CD4-positive, alpha-beta T cell treated with Interleukin-15 for 4 hours (primary cell): ENCODE measurements around the gene TGM5.
A peak's percentile ranks its signal among the peaks of the same experiment; 100 is the strongest.
"Not testable (repeated sequence)": the region's sequence is repeated elsewhere in the genome, so short reads cannot be mapped to it uniquely, and the experiment has no call there.

Experiments used
- DNase-seq: peaks from one replicate; pipeline ENCODE4 v3.0.0-alpha.2; 2020; ENCODE audit warnings: low spot score

The TGM5 gene, protein sequence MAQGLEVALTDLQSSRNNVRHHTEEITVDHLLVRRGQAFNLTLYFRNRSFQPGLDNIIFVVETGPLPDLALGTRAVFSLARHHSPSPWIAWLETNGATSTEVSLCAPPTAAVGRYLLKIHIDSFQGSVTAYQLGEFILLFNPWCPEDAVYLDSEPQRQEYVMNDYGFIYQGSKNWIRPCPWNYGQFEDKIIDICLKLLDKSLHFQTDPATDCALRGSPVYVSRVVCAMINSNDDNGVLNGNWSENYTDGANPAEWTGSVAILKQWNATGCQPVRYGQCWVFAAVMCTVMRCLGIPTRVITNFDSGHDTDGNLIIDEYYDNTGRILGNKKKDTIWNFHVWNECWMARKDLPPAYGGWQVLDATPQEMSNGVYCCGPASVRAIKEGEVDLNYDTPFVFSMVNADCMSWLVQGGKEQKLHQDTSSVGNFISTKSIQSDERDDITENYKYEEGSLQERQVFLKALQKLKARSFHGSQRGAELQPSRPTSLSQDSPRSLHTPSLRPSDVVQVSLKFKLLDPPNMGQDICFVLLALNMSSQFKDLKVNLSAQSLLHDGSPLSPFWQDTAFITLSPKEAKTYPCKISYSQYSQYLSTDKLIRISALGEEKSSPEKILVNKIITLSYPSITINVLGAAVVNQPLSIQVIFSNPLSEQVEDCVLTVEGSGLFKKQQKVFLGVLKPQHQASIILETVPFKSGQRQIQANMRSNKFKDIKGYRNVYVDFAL

GRCh38 chr15:43266834-43267233 is at the start of gene TGM5:
TGM5 (minus strand) TSS chr15:43266928; CDS start chr15:43266849, 79 bp downstream.
- DNase-seq: no peak

- DNase-seq: no peak
These were observed 47.4 kb upstream of the TGM5 start for GRCh38 chr15:43314171-43314570.

GRCh38 chr15:43312378-43312777 is 45.6 kb upstream of the TGM5 start:
- DNase-seq: no peak

DNA sequence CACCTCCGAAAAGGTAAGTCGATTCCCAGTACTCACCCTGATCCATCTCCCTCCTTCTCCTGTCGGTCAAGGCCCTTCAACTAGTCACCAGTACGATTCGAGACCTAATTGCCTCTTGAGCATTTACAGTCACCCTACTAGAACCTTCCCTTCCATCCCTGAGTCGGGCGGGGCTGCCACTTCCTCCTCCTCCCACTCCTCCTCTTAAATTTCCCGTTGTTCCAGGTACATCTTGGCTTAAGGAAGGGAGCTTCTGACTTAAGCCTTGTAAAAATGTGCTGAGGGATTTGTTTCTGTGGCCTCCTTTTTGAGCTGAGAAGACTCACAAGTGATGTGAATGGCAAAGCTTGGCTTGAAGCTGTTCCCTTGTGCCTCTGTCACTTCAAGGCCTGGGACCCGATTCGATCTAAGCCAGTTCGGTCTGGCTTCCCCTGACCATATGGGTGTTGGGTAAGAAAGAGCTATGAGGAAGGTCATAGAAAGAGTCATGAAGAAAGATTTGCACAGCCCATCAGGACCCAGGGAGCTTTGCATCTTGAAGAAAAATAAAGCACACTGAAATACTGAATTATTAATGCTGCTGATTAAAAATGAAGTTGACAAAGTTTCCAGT is 35.6 kb upstream of the TGM5 start, which contains the start of gene TGM7:
Gene TGM7, minus strand, starts transcription at position 51 of the 613 bp plus-strand sequence.
- DNase-seq: no peak

GRCh38 chr15:43299884-43300283 is 33.2 kb upstream of the TGM5 start:
- no peak for DNase-seq

DNA sequence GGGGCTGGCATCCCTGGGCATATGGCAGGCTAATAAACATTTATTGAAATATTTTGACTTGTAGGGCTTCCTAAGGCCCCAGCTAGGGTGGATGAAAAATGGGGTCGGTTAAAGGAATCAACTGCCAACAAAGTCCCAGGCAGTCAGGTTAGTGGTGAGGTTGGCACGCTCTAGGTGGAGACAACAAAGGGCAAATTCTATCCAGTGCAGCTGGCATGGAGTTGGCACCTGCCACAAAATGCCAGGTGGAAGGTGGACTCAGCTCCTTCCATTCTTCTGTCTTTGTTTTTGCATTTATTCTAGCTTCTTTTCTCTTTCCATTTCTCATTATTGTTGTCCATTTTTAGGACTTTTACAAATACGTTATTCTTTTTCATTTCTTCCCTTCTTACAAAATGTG is 32.7 kb upstream of the TGM5 start:
- DNase-seq: no peak

GRCh38 chr15:43294091-43294706 is 27.5 kb upstream of the TGM5 start:
- no peak for DNase-seq

GRCh38 chr15:43293432-43293831 is 26.7 kb upstream of the TGM5 start:
- no peak for DNase-seq

DNA sequence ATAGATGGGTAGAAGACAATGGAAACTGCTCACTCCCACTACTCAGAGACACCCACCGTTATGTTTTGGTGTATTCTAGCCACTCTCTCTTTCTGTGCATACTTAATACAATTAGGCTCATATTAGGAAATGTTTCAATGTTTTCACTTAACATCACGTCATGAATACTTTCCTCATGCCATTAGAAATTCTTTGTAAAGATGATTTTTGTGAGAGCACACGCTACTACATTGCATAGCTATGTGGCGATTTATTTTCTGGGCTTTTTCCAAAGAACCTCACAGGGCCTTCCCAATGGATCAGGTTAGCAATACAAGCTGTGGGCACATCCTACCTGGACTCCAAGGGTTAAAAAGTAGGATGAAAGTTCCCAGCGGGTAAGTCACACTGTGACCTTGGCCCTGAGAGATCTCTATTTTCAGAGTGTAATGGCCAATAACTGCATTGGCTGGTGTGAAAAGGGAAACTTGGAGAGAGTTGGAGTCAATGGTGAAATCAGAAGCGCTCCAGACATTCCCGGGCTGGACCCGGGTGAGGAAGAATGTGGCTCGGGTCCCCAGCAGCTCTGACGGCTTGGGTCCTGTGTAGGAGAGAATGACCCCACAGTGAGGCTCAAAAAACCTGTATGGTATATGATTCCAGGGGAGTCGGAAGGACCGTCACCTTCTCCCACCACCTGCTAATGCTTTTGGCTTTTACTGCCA is 25.8 kb upstream of the TGM5 start:
- no peak for DNase-seq

DNA sequence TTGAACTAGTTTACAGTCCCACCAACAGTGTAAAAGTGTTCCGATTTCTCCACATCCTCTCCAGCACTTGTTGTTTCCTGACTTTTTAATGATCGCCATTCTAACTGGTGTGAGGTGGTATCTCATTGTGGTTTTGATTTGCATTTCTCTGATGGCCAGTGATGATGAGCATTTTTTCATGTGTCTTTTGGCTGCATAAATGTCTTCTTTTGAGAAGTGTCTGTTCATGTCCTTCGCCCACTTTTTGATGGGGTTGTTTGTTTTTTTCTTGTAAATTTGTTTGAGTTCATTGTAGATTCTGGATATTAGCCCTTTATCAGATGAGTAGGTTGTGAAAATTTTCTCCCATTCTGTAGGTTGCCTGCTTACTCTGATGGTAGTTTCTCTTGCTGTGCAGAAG is 22.9 kb upstream of the TGM5 start:
- not testable (repeated sequence) for DNase-seq

DNA sequence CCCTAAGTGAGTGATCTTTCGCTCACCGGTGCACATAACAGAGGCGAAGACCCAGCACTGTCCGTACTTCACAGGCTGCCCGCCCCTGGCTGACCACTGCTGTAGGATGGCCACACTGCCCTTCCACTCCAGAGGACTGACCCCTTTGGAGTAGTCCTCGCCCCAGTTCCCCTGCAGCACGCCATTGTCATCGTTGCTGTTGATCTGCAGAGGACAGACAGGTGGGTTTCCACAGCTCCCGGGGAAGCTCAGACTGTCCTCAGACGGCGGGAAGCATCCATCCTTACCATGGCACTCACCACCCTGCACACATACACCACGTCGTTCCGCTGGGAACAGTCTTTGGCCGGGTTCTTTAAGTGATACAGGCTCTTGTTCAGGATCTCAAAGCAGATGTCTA is 20.5 kb upstream of the TGM5 start:
- DNase-seq: no peak

DNA sequence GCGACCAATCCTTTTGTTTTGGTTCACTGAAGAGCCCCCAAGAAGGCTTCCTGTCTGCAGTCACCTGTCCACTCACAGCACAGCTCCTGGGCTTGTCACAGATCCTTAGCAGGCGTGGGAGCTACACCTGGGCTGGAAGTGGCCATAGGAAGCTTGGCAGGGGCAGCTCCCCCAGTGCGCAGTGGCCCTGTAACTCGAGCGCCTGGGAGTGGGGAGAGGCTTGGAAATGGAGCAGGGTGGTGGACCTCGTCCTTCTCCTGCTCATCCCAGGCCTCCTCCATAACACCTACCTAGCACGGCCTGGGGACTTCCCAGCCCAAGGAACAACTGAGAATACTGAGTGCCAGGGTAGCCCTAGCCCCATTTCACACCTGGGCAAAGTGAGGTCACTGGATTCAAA is 19.3 kb upstream of the TGM5 start:
- DNase-seq: no peak

- DNase-seq: peak; percentile 66
These were observed 18.9 kb upstream of the TGM5 start for GRCh38 chr15:43285609-43286037.

GRCh38 chr15:43283526-43283925 is 16.8 kb upstream of the TGM5 start:
- DNase-seq: no peak

DNA sequence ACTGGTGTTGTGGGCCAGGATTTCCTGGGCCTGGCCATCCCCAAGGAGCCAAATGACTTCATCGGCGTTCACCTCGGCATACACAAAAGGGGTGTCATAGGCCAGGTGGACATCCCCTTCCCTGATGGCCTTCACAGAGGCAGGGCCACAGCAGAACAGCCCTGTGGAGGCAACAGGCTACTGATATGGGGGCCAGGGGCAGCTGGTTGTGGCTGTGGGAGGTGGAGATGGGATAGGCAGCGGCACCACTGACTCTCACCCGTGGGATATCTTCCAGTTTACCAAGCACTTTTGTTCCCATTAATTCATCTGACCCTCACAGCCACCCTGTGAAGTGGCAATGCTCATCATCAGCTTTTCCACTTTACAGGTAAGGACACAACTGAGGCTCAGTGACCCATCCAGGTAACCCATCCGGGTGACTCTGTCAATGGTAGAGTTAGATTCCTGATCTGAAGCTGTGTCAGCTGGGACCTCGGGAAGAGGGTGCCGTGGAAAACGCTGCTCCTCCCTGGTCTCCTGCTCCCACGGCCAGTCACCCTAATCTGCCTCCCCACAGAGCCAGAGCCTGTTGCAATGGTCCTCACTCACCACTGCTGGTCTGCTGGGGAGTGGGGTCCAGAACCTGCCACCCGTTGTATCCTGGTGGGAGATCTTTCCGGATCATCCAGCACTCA is 15.3 kb upstream of the TGM5 start:
- DNase-seq: no peak

- no peak for DNase-seq
These were observed 14.3 kb upstream of the TGM5 start for GRCh38 chr15:43280996-43281395.

- no peak for DNase-seq
These were observed 12.8 kb upstream of the TGM5 start for GRCh38 chr15:43279496-43279895.

GRCh38 chr15:43278869-43279268 is 12.1 kb upstream of the TGM5 start:
- DNase-seq: no peak

- DNase-seq: no peak
These were observed 11.2 kb upstream of the TGM5 start for GRCh38 chr15:43277901-43278300.

GRCh38 chr15:43277231-43277823 is 10.6 kb upstream of the TGM5 start:
- DNase-seq: no peak
